HepG2 (cell line): ENCODE data around the gene OR7G1. TPM values are rescaled to one million over a fixed set of nuclear protein-coding genes. Genes with fewer than 3 reads are reported as not detected.

ENCODE experiments used
- BATF2 ChIP-seq: sonication (generic); formaldehyde crosslinking; IDR thresholded peaks from 2 replicates; pipeline ENCODE4 v1.8.0; 2022; ENCODE audit warnings: mild to moderate bottlenecking, missing genetic modification reagents, moderate library complexity
- CAMTA2 ChIP-seq: sonication (generic); formaldehyde crosslinking; IDR thresholded peaks from 2 replicates; pipeline ENCODE4 v1.4.0; 2020; ENCODE audit warnings: mild to moderate bottlenecking, missing genetic modification reagents, borderline replicate concordance
- ESRRA ChIP-seq: sonication (generic); formaldehyde crosslinking; IDR thresholded peaks from 2 replicates; pipeline ENCODE4 v1.5.1; 2020; ENCODE audit warnings: mild to moderate bottlenecking, low read depth, missing genetic modification reagents
- KAT7 ChIP-seq: IDR thresholded peaks from 2 replicates; pipeline ENCODE4 v1.6.1; 2018; ENCODE audit warnings: borderline replicate concordance, missing compliant biosample characterization
- NKX3-1 ChIP-seq: sonication (generic); formaldehyde crosslinking; IDR thresholded peaks from 2 replicates; pipeline ENCODE4 v1.5.0; 2020; ENCODE audit warnings: missing genetic modification reagents
- NR1H2 ChIP-seq: sonication (generic); formaldehyde crosslinking; IDR thresholded peaks from 2 replicates; pipeline ENCODE4 v1.8.1; 2022; ENCODE audit warnings: low read depth, missing genetic modification reagents, borderline replicate concordance
- PAWR ChIP-seq: sonication (generic); formaldehyde crosslinking; IDR thresholded peaks from 2 replicates; pipeline ENCODE4 v1.4.0; 2020; ENCODE audit warnings: missing genetic modification reagents, mild to moderate bottlenecking, borderline replicate concordance
- PHF8 ChIP-seq: sonication (generic); formaldehyde crosslinking; IDR thresholded peaks from 2 replicates; pipeline ENCODE4 v1.5.0; 2020; ENCODE audit warnings: missing genetic modification reagents
- RXRB ChIP-seq: IDR thresholded peaks from 2 replicates; pipeline ENCODE4 v1.6.1; 2016; ENCODE audit warnings: borderline replicate concordance, missing genetic modification reagents, missing compliant biosample characterization
- SIN3B ChIP-seq: fragments of 150-350 bp; IDR thresholded peaks from 2 replicates; pipeline ENCODE4 v1.6.1; 2014; ENCODE audit warnings: low read length
- TAF1 ChIP-seq: sonication (generic); formaldehyde crosslinking; IDR thresholded peaks from 2 replicates; pipeline ENCODE4 v1.4.0; 2020; ENCODE audit warnings: missing genetic modification reagents
- TOPORS ChIP-seq: sonication (generic); formaldehyde crosslinking; IDR thresholded peaks from 2 replicates; pipeline ENCODE4 v1.8.0; 2023; ENCODE audit warnings: mild to moderate bottlenecking, missing genetic modification reagents
- ZMYM4 ChIP-seq: sonication (generic); formaldehyde crosslinking; IDR thresholded peaks from 2 replicates; pipeline ENCODE4 v1.8.1; 2023; ENCODE audit warnings: mild to moderate bottlenecking, missing genetic modification reagents
- ZNF160 ChIP-seq: sonication (generic); formaldehyde crosslinking; IDR thresholded peaks from 2 replicates; pipeline ENCODE4 v1.8.0; 2022; ENCODE audit warnings: mild to moderate bottlenecking, inconsistent platforms, missing genetic modification reagents
- ZNF232 ChIP-seq: sonication (generic); formaldehyde crosslinking; IDR thresholded peaks from 2 replicates; pipeline ENCODE4 v1.4.0; 2020; ENCODE audit warnings: missing genetic modification reagents, borderline replicate concordance
- ZNF383 ChIP-seq: sonication (generic); formaldehyde crosslinking; IDR thresholded peaks from 2 replicates; pipeline ENCODE4 v1.4.0; 2020; ENCODE audit warnings: missing genetic modification reagents, mild to moderate bottlenecking, borderline replicate concordance
- ZNF484 ChIP-seq: sonication (generic); formaldehyde crosslinking; IDR thresholded peaks from 2 replicates; pipeline ENCODE4 v1.5.1; 2020; ENCODE audit warnings: mild to moderate bottlenecking, low read depth, missing genetic modification reagents, borderline replicate concordance
- ZNF572 ChIP-seq: sonication (generic); formaldehyde crosslinking; IDR thresholded peaks from 2 replicates; pipeline ENCODE4 v1.5.1; 2020; ENCODE audit warnings: mild to moderate bottlenecking, missing genetic modification reagents
- ZNF660 ChIP-seq: sonication (generic); formaldehyde crosslinking; IDR thresholded peaks from 2 replicates; pipeline ENCODE4 v1.5.1; 2020; ENCODE audit warnings: mild to moderate bottlenecking, low read depth, missing genetic modification reagents, borderline replicate concordance
- ZNF772 ChIP-seq: sonication (generic); formaldehyde crosslinking; IDR thresholded peaks from 2 replicates; pipeline ENCODE4 v1.5.0; 2020; ENCODE audit warnings: mild to moderate bottlenecking, missing genetic modification reagents
- ZNF776 ChIP-seq: sonication (generic); formaldehyde crosslinking; IDR thresholded peaks from 2 replicates; pipeline ENCODE4 v1.4.0; 2020; ENCODE audit warnings: mild to moderate bottlenecking, missing genetic modification reagents
- polyA plus RNA-seq, 8 experiments: library from polyadenylated mRNA; depleted of rRNA in 3 of 8; stranded (reverse) in 7 of 8; unstranded in 1 of 8; fragments of >200 nt; fragmentation: Illumina TruSeq in 4 of 8; extraction: Trizol in 4 of 8; gene quantifications; 2 replicates each; pipeline versions ENCODE4 v1.2.1 to v1.2.3, GENCODE V29; 2011 to 2016; ENCODE audit warnings: low read depth in 4 of 8, missing spikeins in 1 of 8, mixed read lengths in 1 of 8; ENCODE audit not compliant: insufficient read depth in 1 of 8
- total RNA-seq, 5 experiments: library from RNA; depleted of rRNA; stranded (reverse); fragments of >200 nt; fragmentation: Illumina TruSeq; extraction: Trizol; gene quantifications; 2 replicates each; pipeline ENCODE4 v1.2.3, GENCODE V29; 2016; ENCODE audit warnings: low read depth in 1 of 5
- TF ChIP-seq, protein P1 (sequence below): IDR thresholded peaks from 2 replicates; pipeline ENCODE4 v1.6.1; 2016; ENCODE audit warnings: missing genetic modification reagents, missing compliant biosample characterization
- TF ChIP-seq, protein P2 (sequence below): sonication (generic); formaldehyde crosslinking; IDR thresholded peaks from 2 replicates; pipeline ENCODE4 v1.4.0; 2020; ENCODE audit warnings: missing genetic modification reagents
- TF ChIP-seq, protein P3 (sequence below): sonication (generic); formaldehyde crosslinking; IDR thresholded peaks from 2 replicates; pipeline ENCODE4 v1.4.0; 2020; ENCODE audit warnings: missing genetic modification reagents, borderline replicate concordance

The OR7G1 gene
- total and polyA plus RNA-seq, 2 of the 13 experiments (the other 11 are each of a cell fraction or from before 2014, with no cell fraction given): not detected

DNA sequence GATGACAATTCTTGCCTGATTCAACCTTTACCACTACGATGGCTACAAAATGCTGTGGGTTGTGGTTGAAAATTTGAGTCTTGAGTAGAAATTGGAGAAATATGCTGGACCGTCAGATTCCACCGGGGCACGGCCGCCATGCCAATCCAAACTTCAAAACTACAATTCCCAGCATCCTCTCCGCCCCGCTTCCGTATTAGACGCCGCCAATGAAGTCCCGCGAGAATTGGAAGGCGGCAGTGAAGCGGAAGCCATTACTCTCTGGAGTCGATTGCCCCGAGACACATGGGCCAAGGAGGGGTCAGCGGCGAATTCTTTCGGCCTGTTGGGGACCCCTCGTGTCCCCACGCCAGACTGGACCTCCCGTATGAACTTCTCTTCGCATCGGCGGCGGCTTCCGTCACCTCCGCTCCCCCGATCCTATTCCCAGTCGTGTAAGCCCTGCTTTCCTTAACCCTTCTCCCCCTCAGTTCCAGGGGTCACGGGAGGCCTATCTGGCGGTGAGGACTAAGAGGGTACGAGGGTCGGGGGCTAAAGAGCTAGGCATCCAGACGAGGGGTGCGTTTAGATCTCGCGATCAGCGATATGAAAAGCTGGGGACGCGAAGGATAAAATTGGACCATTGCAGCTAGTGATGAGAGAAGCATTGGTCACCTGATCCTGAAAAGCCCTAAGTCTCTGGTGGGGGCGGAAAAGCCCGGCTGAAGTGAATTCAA lies 24.8 kb upstream of the OR7G1 start, which contains the start of gene ZNF317 (continued):
- TF ChIP-seq ZNF660 (CRISPR knock-in tag) (no peak), ZNF232 (peak; percentile 65; the same call in 1 of the 2 replicates), ZNF160 (CRISPR knock-in tag) (peak; percentile 68; the same call in 1 of the 2 replicates), PHF8 (CRISPR knock-in tag) (peak; percentile 94), BATF2 (no peak), ZNF484 (CRISPR knock-in tag) (no peak), TAF1 (peak; percentile 89), NKX3-1 (no peak), ZNF772 (CRISPR knock-in tag) (peak; percentile 71; the same call in 1 of the 2 replicates), ZMYM4 (CRISPR knock-in tag) (peak; percentile 75; the same call in 1 of the 2 replicates), TOPORS (CRISPR knock-in tag) (no peak; the same call in 1 of the 2 replicates), SIN3B (no peak), NR1H2 (CRISPR knock-in tag) (no peak), PAWR (CRISPR knock-in tag) (no peak), KAT7 (CRISPR knock-in tag) (no peak), RXRB (CRISPR knock-in tag) (no peak; the same call in 1 of the 2 replicates), ZNF383 (CRISPR knock-in tag) (no peak), ESRRA (CRISPR knock-in tag) (no peak), ZNF776 (CRISPR knock-in tag) (0 out of 2 replicates have a peak, but pooled peaks have one; percentile 53), ZNF572 (peak; percentile 71; the same call in 1 of the 2 replicates), CAMTA2 (CRISPR knock-in tag) (peak; percentile 63; the same call in 1 of the 2 replicates)
- TF ChIP-seq, protein P1, sequence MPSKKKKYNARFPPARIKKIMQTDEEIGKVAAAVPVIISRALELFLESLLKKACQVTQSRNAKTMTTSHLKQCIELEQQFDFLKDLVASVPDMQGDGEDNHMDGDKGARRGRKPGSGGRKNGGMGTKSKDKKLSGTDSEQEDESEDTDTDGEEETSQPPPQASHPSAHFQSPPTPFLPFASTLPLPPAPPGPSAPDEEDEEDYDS: peak; percentile 80
- TF ChIP-seq, protein P2, sequence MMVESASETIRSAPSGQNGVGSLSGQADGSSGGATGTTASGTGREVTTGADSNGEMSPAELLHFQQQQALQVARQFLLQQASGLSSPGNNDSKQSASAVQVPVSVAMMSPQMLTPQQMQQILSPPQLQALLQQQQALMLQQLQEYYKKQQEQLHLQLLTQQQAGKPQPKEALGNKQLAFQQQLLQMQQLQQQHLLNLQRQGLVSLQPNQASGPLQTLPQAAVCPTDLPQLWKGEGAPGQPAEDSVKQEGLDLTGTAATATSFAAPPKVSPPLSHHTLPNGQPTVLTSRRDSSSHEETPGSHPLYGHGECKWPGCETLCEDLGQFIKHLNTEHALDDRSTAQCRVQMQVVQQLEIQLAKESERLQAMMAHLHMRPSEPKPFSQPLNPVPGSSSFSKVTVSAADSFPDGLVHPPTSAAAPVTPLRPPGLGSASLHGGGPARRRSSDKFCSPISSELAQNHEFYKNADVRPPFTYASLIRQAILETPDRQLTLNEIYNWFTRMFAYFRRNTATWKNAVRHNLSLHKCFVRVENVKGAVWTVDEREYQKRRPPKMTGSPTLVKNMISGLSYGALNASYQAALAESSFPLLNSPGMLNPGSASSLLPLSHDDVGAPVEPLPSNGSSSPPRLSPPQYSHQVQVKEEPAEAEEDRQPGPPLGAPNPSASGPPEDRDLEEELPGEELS (CRISPR knock-in tag): no peak
- TF ChIP-seq, protein P3, sequence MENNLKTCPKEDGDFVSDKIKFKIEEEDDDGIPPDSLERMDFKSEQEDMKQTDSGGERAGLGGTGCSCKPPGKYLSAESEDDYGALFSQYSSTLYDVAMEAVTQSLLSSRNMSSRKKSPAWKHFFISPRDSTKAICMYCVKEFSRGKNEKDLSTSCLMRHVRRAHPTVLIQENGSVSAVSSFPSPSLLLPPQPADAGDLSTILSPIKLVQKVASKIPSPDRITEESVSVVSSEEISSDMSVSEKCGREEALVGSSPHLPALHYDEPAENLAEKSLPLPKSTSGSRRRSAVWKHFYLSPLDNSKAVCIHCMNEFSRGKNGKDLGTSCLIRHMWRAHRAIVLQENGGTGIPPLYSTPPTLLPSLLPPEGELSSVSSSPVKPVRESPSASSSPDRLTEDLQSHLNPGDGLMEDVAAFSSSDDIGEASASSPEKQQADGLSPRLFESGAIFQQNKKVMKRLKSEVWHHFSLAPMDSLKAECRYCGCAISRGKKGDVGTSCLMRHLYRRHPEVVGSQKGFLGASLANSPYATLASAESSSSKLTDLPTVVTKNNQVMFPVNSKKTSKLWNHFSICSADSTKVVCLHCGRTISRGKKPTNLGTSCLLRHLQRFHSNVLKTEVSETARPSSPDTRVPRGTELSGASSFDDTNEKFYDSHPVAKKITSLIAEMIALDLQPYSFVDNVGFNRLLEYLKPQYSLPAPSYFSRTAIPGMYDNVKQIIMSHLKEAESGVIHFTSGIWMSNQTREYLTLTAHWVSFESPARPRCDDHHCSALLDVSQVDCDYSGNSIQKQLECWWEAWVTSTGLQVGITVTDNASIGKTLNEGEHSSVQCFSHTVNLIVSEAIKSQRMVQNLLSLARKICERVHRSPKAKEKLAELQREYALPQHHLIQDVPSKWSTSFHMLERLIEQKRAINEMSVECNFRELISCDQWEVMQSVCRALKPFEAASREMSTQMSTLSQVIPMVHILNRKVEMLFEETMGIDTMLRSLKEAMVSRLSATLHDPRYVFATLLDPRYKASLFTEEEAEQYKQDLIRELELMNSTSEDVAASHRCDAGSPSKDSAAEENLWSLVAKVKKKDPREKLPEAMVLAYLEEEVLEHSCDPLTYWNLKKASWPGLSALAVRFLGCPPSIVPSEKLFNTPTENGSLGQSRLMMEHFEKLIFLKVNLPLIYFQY (CRISPR knock-in tag): no peak
